Trophoblast cell (in vitro differentiated cells and primary cell): ENCODE measurements around the gene VSIG8.

Experiments used
- DNase-seq, 2 donors: peaks; one replicate each; pipeline ENCODE4 v3.0.0-alpha.2; 2016
- H2AFZ ChIP-seq: 2 replicates; pipeline ENCODE4 v1.6.1; 2013; ENCODE audit warnings: low read length, moderate library complexity, mild to moderate bottlenecking; ENCODE audit not compliant: insufficient read depth, poor library complexity
- H2AK5ac ChIP-seq: 2 replicates; pipeline ENCODE4 v1.6.1; 2013; ENCODE audit warnings: mild to moderate bottlenecking, low read length
- H2BK120ac ChIP-seq: 2 replicates; pipeline ENCODE4 v1.6.1; 2013; ENCODE audit warnings: low read length, mild to moderate bottlenecking, moderate library complexity; ENCODE audit not compliant: insufficient read depth, poor library complexity
- H2BK12ac ChIP-seq: 2 replicates; pipeline ENCODE4 v1.6.1; 2013; ENCODE audit warnings: mild to moderate bottlenecking, low read length, moderate library complexity
- H2BK5ac ChIP-seq: 2 replicates; pipeline ENCODE4 v1.6.1; 2013; ENCODE audit warnings: low read length, low read depth, moderate library complexity, mild to moderate bottlenecking; ENCODE audit not compliant: poor library complexity
- H3K14ac ChIP-seq: 2 replicates; pipeline ENCODE4 v1.6.1; 2013; ENCODE audit warnings: mild to moderate bottlenecking, low read length
- H3K18ac ChIP-seq: 2 replicates; pipeline ENCODE4 v1.6.1; 2013; ENCODE audit warnings: mild to moderate bottlenecking, low read length
- H3K23ac ChIP-seq: 2 replicates; pipeline ENCODE4 v1.6.1; 2013; ENCODE audit warnings: low read length
- H3K27ac ChIP-seq: 2 replicates; pipeline ENCODE4 v1.5.1; 2013; ENCODE audit warnings: low read depth, mild to moderate bottlenecking, inconsistent platforms, low read length, moderate library complexity
- H3K27me3 ChIP-seq: 2 replicates; pipeline ENCODE4 v1.6.1; 2013; ENCODE audit warnings: inconsistent platforms, mild to moderate bottlenecking, low read length, moderate library complexity; ENCODE audit not compliant: insufficient read depth
- H3K36me3 ChIP-seq, 2 experiments: 1 replicate in 1 of 2; 2 replicates in 1 of 2; pipeline ENCODE4 v1.6.1; 2013; ENCODE audit warnings: low read length in 2 of 2, mild to moderate bottlenecking in 2 of 2, moderate library complexity in 1 of 2; ENCODE audit not compliant: insufficient read depth in 2 of 2, control insufficient read depth in 1 of 2
- H3K4ac ChIP-seq: 2 replicates; pipeline ENCODE4 v1.6.1; 2013; ENCODE audit warnings: low read depth, mild to moderate bottlenecking, low read length, moderate library complexity
- H3K4me1 ChIP-seq, 2 experiments: 1 replicate in 1 of 2; 2 replicates in 1 of 2; pipeline ENCODE4 v1.6.1; 2013; ENCODE audit warnings: low read length in 2 of 2, mild to moderate bottlenecking in 2 of 2, moderate library complexity in 1 of 2; ENCODE audit not compliant: insufficient read depth in 2 of 2, control insufficient read depth in 1 of 2
- H3K4me2 ChIP-seq: 2 replicates; pipeline ENCODE4 v1.6.1; 2013; ENCODE audit warnings: inconsistent platforms, mild to moderate bottlenecking, low read length, moderate library complexity
- H3K4me3 ChIP-seq: 2 replicates; pipeline ENCODE4 v1.5.1; 2013; ENCODE audit warnings: mild to moderate bottlenecking, low read depth, low read length, inconsistent platforms
- H3K79me1 ChIP-seq: one replicate; pipeline ENCODE4 v1.6.1; 2013; ENCODE audit warnings: low read length
- H3K79me2 ChIP-seq: 2 replicates; pipeline ENCODE4 v1.6.1; 2013; ENCODE audit warnings: low read length, mild to moderate bottlenecking; ENCODE audit not compliant: control insufficient read depth, insufficient read depth, poor library complexity
- H3K9ac ChIP-seq: 2 replicates; pipeline ENCODE4 v1.6.1; 2013; ENCODE audit warnings: mild to moderate bottlenecking, low read length
- H3K9me3 ChIP-seq: 2 replicates; pipeline ENCODE4 v1.6.1; 2013; ENCODE audit warnings: low read depth, mild to moderate bottlenecking, control low read depth, inconsistent platforms, low read length; ENCODE audit not compliant: insufficient read depth
- H4K12ac ChIP-seq: 2 replicates; pipeline ENCODE4 v1.6.1; 2013; ENCODE audit warnings: low read depth, mild to moderate bottlenecking, low read length, moderate library complexity
- H4K8ac ChIP-seq: 2 replicates; pipeline ENCODE4 v1.6.1; 2013; ENCODE audit warnings: low read depth, mild to moderate bottlenecking, low read length, moderate library complexity
- H4K91ac ChIP-seq: one replicate; pipeline ENCODE4 v1.6.1; 2013; ENCODE audit warnings: low read depth, mild to moderate bottlenecking, low read length, moderate library complexity
- WGBS: extraction: QIAGEN DNeasy Blood & Tissue Kit; methylation state at CpG from one replicate; pipeline ENCODE4 v1.1.7; 2013; ENCODE audit warnings: missing lambda C conversion rate; ENCODE audit not compliant: insufficient read length, insufficient coverage; ENCODE audit errors: extremely low coverage; 5-methylcytosine and 5-hydroxymethylcytosine counted together

VSIG8 gene

GRCh38 chr1:159879977-159880376 is 17.5 kb upstream of the VSIG8 start:
- no peak overlapping the region for H3K27ac ChIP-seq
- no peaks in the 10 kb centered on the region for H3K4me1 ChIP-seq

GRCh38 chr1:159879136-159879535 is 16.7 kb upstream of the VSIG8 start:
- H4K12ac ChIP-seq, result no peak overlapping the region
- no peaks in the 10 kb centered on the region for H3K79me2 ChIP-seq
- H2BK5ac ChIP-seq, result no peak overlapping the region
- no peaks in the 10 kb centered on the region for H3K9me3 ChIP-seq
- no peak overlapping the region for H3K14ac ChIP-seq
- H3K18ac ChIP-seq, result no peak overlapping the region
- no peaks in the 10 kb centered on the region for H3K36me3 ChIP-seq
- H3K27ac ChIP-seq, result no peak overlapping the region
- H3K9ac ChIP-seq, result no peak overlapping the region
- H4K8ac ChIP-seq, result no peak overlapping the region
- WGBS, result no CpG with 5 or more reads among the region's 3 CpGs
- no peak overlapping the region for H3K4me3 ChIP-seq
- no peak overlapping the region for H2BK12ac ChIP-seq
- H4K91ac ChIP-seq, result no peak overlapping the region
- no peak for DNase-seq
- no peaks in the 10 kb centered on the region for H3K27me3 ChIP-seq
- H3K4me1 ChIP-seq, result no peaks in the 10 kb centered on the region
- no peak overlapping the region for H3K4ac ChIP-seq
- no peak overlapping the region for H3K4me2 ChIP-seq
- H2AK5ac ChIP-seq, result no peak overlapping the region
- H2BK120ac ChIP-seq, result no peak overlapping the region
- no peak overlapping the region for H2AFZ ChIP-seq
- no peaks in the 10 kb centered on the region for H3K79me1 ChIP-seq
- no peak overlapping the region for H3K23ac ChIP-seq

More at GRCh38 chr1:159879977-159880376, 17.5 kb upstream of the VSIG8 start:
- H3K23ac ChIP-seq, result no peak overlapping the region
- H3K79me1 ChIP-seq, result no peaks in the 10 kb centered on the region
- peak; percentile 33 to 76 for DNase-seq
- no peak overlapping the region for H3K14ac ChIP-seq
- no peak overlapping the region for H4K12ac ChIP-seq
- H4K91ac ChIP-seq, result no peak overlapping the region
- no CpG with 5 or more reads among the region's 4 CpGs for WGBS
- H2BK120ac ChIP-seq, result no peak overlapping the region
- no peaks in the 10 kb centered on the region for H3K9me3 ChIP-seq
- H2BK12ac ChIP-seq, result no peak overlapping the region
- H3K4me2 ChIP-seq, result no peak overlapping the region
- no peak overlapping the region for H3K18ac ChIP-seq
- no peak overlapping the region for H2AK5ac ChIP-seq
- no peaks in the 10 kb centered on the region for H3K27me3 ChIP-seq
- H3K9ac ChIP-seq, result no peak overlapping the region
- no peak overlapping the region for H3K4me3 ChIP-seq
- H3K36me3 ChIP-seq, result no peaks in the 10 kb centered on the region
- no peak overlapping the region for H3K4ac ChIP-seq
- H2AFZ ChIP-seq, result no peak overlapping the region
- no peak overlapping the region for H4K8ac ChIP-seq
- H2BK5ac ChIP-seq, result no peak overlapping the region
- H3K79me2 ChIP-seq, result no peaks in the 10 kb centered on the region

GRCh38 chr1:159877695-159878444 is 15.4 kb upstream of the VSIG8 start:
- DNase-seq, result peak; percentile 23 to 27
- H3K14ac ChIP-seq, result no peak overlapping the region
- H2AK5ac ChIP-seq, result no peak overlapping the region
- H3K4ac ChIP-seq, result no peak overlapping the region
- H3K4me1 ChIP-seq, result peaks cover 4% of the 10 kb centered on the region in 2 experiments
- no peak overlapping the region for H3K4me3 ChIP-seq
- H2BK12ac ChIP-seq, result no peak overlapping the region
- no peak overlapping the region for H2AFZ ChIP-seq
- no peak overlapping the region for H2BK120ac ChIP-seq
- H4K91ac ChIP-seq, result no peak overlapping the region
- H3K9ac ChIP-seq, result no peak overlapping the region
- WGBS, result no CpG with 5 or more reads among the region's 6 CpGs
- H3K27me3 ChIP-seq, result no peaks in the 10 kb centered on the region
- no peak overlapping the region for H4K12ac ChIP-seq
- H3K4me2 ChIP-seq, result no peak overlapping the region
- H3K79me2 ChIP-seq, result no peaks in the 10 kb centered on the region
- no peak overlapping the region for H4K8ac ChIP-seq
- H2BK5ac ChIP-seq, result no peak overlapping the region
- H3K36me3 ChIP-seq, result no peaks in the 10 kb centered on the region
- no peak overlapping the region for H3K27ac ChIP-seq
- H3K79me1 ChIP-seq, result no peaks in the 10 kb centered on the region
- no peaks in the 10 kb centered on the region for H3K9me3 ChIP-seq
- H3K23ac ChIP-seq, result no peak overlapping the region
- H3K18ac ChIP-seq, result no peak overlapping the region

- no peak overlapping the region for H3K9ac ChIP-seq
- no peak overlapping the region for H2BK12ac ChIP-seq
- H2AFZ ChIP-seq, result no peak overlapping the region
- H4K12ac ChIP-seq, result no peak overlapping the region
- peaks cover 7 to 14% of the 10 kb centered on the region in 2 experiments for H3K4me1 ChIP-seq
- no peaks in the 10 kb centered on the region for H3K36me3 ChIP-seq
- H4K8ac ChIP-seq, result no peak overlapping the region
- H2AK5ac ChIP-seq, result no peak overlapping the region
- H3K18ac ChIP-seq, result no peak overlapping the region
- H3K79me1 ChIP-seq, result no peaks in the 10 kb centered on the region
- no peak for DNase-seq
- no peak overlapping the region for H2BK5ac ChIP-seq
- H3K9me3 ChIP-seq, result no peaks in the 10 kb centered on the region
- no peak overlapping the region for H3K4me2 ChIP-seq
- H3K4me3 ChIP-seq, result no peak overlapping the region
- no peak overlapping the region for H2BK120ac ChIP-seq
- no peaks in the 10 kb centered on the region for H3K27me3 ChIP-seq
- no peak overlapping the region for H3K4ac ChIP-seq
- H3K27ac ChIP-seq, result no peak overlapping the region
- no peak overlapping the region for H3K23ac ChIP-seq
- no peak overlapping the region for H4K91ac ChIP-seq
- no peak overlapping the region for H3K14ac ChIP-seq
- WGBS, result no CpG with 5 or more reads among the region's 4 CpGs
- H3K79me2 ChIP-seq, result no peaks in the 10 kb centered on the region
These were observed 11.2 kb upstream of the VSIG8 start for GRCh38 chr1:159873530-159874143.
